Measurements from ENCODE around the gene NTNG2. TPM values are rescaled to one million over a fixed set of nuclear protein-coding genes. Genes with fewer than 3 reads are reported as not detected.

NTNG2 gene
- total and polyA plus RNA-seq, 2 donors (not counting 1 experiment from before 2014, with no cell fraction given), result 5.0 to 6.6 TPM

GRCh38 chr9:132250324-132251262 lies 88.7 kb downstream of the NTNG2 start:
- POLR2A ChIA-PET, result no interaction called here
- H3K27me3 Mint-ChIP-seq, result peaks cover 4% of the 10 kb centered on the region
- Histone ChIP-seq H3K4me2 (replicated peaks; ENCODE audit: low read depth, low read length, poor library complexity, severe bottlenecking) (no peak overlapping the region), H3K9ac (ENCODE audit: low read length) (no peak overlapping the region), H3K27ac (ENCODE audit: low read length in 2 of 2) (no peak overlapping the region), H3K9me3 (ENCODE audit: control extremely low read depth in 1 of 3, control insufficient read depth in 2 of 3, insufficient read depth in 1 of 3, low read length in 2 of 3) (peaks cover 0 to 8% (median 0%) of the 10 kb centered on the region in 3 donors), H3K27me3 (replicated peaks in 1 of 4; ENCODE audit: control extremely low read depth in 1 of 4, control insufficient read depth in 3 of 4, insufficient read depth in 4 of 4, low read length in 3 of 4) (peaks cover 0 to 6% (median 2%) of the 10 kb centered on the region in 4 experiments), H3K4me1 (ENCODE audit: control insufficient read depth in 2 of 2, insufficient read depth in 2 of 2, low read length in 2 of 2) (peaks cover 0 to 3% of the 10 kb centered on the region in 2 donors), H2AFZ (ENCODE audit: insufficient read depth, low read depth, low read length, poor library complexity, severe bottlenecking) (no peak overlapping the region), H3K36me3 (replicated peaks in 1 of 2; ENCODE audit: control extremely low read depth in 1 of 2, control insufficient read depth in 1 of 2, extremely low read depth in 1 of 2, insufficient read depth in 2 of 2, low read length in 1 of 2) (no peaks in the 10 kb centered on the region), H3K79me2 (ENCODE audit: control insufficient read depth, insufficient read depth, low read length) (no peaks in the 10 kb centered on the region), H3K4me3 (ENCODE audit: control extremely low read depth in 1 of 5, extremely low read depth in 1 of 5, insufficient read depth in 1 of 5, low read depth in 2 of 5, low read length in 4 of 5) (no peak overlapping the region), H4K20me1 (ENCODE audit: control insufficient read depth, insufficient read depth, low read length, poor library complexity, severe bottlenecking) (no peaks in the 10 kb centered on the region)
- CTCF ChIA-PET, result interaction anchor here (0.9 to 12.1 kb wide), 8 partner anchors 9 to 492 kb away, joined by 3 to 102 read pairs (median 9); no protein-coding TSS in a partner anchor
- no peak overlapping the region for H3K27ac Mint-ChIP-seq
- WGBS (ENCODE audit: insufficient coverage), result 93% methylated on average over 20 of the region's 20 CpGs
- no peak for ATAC-seq (ENCODE audit: low read depth)
- no peak overlapping the region for H3K4me3 Mint-ChIP-seq
- intact Hi-C loops (cut with micrococcal nuclease), result no loop called here
- no peaks in the 10 kb centered on the region for H3K9me3 Mint-ChIP-seq (ENCODE audit: insufficient read depth)
- TF ChIP-seq, protein P1, sequence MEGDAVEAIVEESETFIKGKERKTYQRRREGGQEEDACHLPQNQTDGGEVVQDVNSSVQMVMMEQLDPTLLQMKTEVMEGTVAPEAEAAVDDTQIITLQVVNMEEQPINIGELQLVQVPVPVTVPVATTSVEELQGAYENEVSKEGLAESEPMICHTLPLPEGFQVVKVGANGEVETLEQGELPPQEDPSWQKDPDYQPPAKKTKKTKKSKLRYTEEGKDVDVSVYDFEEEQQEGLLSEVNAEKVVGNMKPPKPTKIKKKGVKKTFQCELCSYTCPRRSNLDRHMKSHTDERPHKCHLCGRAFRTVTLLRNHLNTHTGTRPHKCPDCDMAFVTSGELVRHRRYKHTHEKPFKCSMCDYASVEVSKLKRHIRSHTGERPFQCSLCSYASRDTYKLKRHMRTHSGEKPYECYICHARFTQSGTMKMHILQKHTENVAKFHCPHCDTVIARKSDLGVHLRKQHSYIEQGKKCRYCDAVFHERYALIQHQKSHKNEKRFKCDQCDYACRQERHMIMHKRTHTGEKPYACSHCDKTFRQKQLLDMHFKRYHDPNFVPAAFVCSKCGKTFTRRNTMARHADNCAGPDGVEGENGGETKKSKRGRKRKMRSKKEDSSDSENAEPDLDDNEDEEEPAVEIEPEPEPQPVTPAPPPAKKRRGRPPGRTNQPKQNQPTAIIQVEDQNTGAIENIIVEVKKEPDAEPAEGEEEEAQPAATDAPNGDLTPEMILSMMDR (IDR thresholded peaks at IDR 0.05), result no peak
- no peak for TF ChIP-seq EZH2 (IDR thresholded peaks at IDR 0.05; ENCODE audit: borderline replicate concordance, insufficient read depth, low read depth, low read length, poor library complexity, severe bottlenecking)
- no peak for DNase-seq
- H3K4me1 Mint-ChIP-seq, result peaks cover 5% of the 10 kb centered on the region

GRCh38 chr9:132260846-132261245 lies 99.0 kb downstream of the NTNG2 start:
- TF ChIP-seq EZH2 (IDR thresholded peaks at IDR 0.05; ENCODE audit: borderline replicate concordance, insufficient read depth, low read depth, low read length, poor library complexity, severe bottlenecking), result no peak
- TF ChIP-seq, protein P1 (IDR thresholded peaks at IDR 0.05), result no peak
- DNase-seq (no peak), ATAC-seq (ENCODE audit: low read depth) (no peak)
- Histone ChIP-seq H3K4me1 (ENCODE audit: control insufficient read depth in 2 of 2, insufficient read depth in 2 of 2, low read length in 2 of 2) (peaks cover 4 to 10% of the 10 kb centered on the region in 2 donors), H3K4me2 (replicated peaks; ENCODE audit: low read depth, low read length, poor library complexity, severe bottlenecking) (no peak overlapping the region), H3K27me3 (replicated peaks in 1 of 4; ENCODE audit: control extremely low read depth in 1 of 4, control insufficient read depth in 3 of 4, insufficient read depth in 4 of 4, low read length in 3 of 4) (no peaks in the 10 kb centered on the region), H3K79me2 (ENCODE audit: control insufficient read depth, insufficient read depth, low read length) (peaks cover 19% of the 10 kb centered on the region), H3K9ac (ENCODE audit: low read length) (no peak overlapping the region), H3K27ac (ENCODE audit: low read length in 2 of 2) (no peak overlapping the region), H2AFZ (ENCODE audit: insufficient read depth, low read depth, low read length, poor library complexity, severe bottlenecking) (no peak overlapping the region), H4K20me1 (ENCODE audit: control insufficient read depth, insufficient read depth, low read length, poor library complexity, severe bottlenecking) (peaks cover 43% of the 10 kb centered on the region), H3K9me3 (ENCODE audit: control extremely low read depth in 1 of 3, control insufficient read depth in 2 of 3, insufficient read depth in 1 of 3, low read length in 2 of 3) (no peaks in the 10 kb centered on the region), H3K36me3 (replicated peaks in 1 of 2; ENCODE audit: control extremely low read depth in 1 of 2, control insufficient read depth in 1 of 2, extremely low read depth in 1 of 2, insufficient read depth in 2 of 2, low read length in 1 of 2) (peaks cover 20 to 42% of the 10 kb centered on the region in 2 experiments), H3K4me3 (ENCODE audit: control extremely low read depth in 1 of 5, extremely low read depth in 1 of 5, insufficient read depth in 1 of 5, low read depth in 2 of 5, low read length in 4 of 5) (no peak overlapping the region)
- Mint-ChIP-seq H3K27ac (no peak overlapping the region), H3K27me3 (no peaks in the 10 kb centered on the region), H3K9me3 (ENCODE audit: insufficient read depth) (no peaks in the 10 kb centered on the region), H3K4me1 (peaks cover 9% of the 10 kb centered on the region), H3K4me3 (no peak overlapping the region)
- intact Hi-C loops (cut with micrococcal nuclease), result no loop called here
- 88% methylated on average over 1 of the region's 3 CpGs for WGBS (ENCODE audit: insufficient coverage)
- ChIA-PET POLR2A (interaction anchor here (1.0 kb wide), 1 partner anchor 15 kb away, joined by 3 read pairs; no protein-coding TSS in a partner anchor), CTCF (interaction anchor here (0.8 to 1.4 kb wide), 7 partner anchors 8 to 901 kb away, joined by 3 to 5 read pairs (median 3); no protein-coding TSS in a partner anchor)
